Limb (tissue), 2 donors: Measurements from ENCODE around the gene NAP1L1.

Experiments used
- DNase-seq, 2 donors: peaks; one replicate each; pipeline ENCODE4 v3.0.0-alpha.2; 2016; ENCODE audit errors: extremely low spot score in 2 of 2

NAP1L1 gene

GRCh38 chr12:76022506-76022905, 62.0 kb downstream of the NAP1L1 start:
- DNase-seq: no peak

- DNase-seq: no peak
Observed at GRCh38 chr12:76020731-76021672, 63.5 kb downstream of the NAP1L1 start.

- DNase-seq: no peak
Observed at GRCh38 chr12:76020281-76020680, 64.2 kb downstream of the NAP1L1 start.

DNA sequence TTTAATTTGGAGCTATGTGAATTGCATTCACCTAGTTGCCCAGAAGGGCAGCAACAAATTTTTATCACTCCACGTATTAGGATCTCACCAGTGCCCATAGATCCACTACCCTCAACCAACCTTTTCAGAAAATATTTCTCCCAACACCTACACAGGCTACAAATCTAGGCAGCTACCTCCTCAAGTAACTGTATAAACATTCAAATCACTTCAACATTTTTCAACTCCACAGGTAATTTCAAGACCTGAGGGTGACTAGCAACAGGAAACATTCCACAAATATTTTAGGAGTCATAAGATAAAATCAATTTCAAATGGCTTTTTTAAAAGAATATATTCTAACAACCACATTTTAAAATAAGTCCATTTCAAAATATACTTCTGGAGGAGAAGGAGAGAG, 65.8 kb downstream of the NAP1L1 start:
- DNase-seq: no peak

DNA sequence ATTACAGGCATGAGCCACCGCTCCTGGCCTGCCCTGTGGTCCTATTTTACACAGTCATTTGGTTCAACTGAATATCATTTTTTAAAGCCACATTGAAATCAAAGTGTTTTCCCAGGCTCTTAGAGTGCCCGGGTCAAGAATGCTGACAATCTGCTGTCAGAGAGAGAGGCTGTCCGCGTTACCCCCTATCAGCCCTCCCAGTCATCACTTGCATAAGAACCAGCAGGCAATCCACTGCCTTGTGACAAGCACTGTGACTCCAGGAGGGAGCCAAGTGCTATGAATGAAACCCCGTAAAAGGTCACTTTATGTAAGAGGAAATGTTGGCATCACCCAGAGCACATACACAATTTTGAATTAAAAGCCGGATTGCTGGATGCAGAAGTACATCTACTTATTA, 66.4 kb downstream of the NAP1L1 start:
- DNase-seq: no peak

- DNase-seq: no peak
Observed at GRCh38 chr12:76014007-76014406, 70.5 kb downstream of the NAP1L1 start.

DNA sequence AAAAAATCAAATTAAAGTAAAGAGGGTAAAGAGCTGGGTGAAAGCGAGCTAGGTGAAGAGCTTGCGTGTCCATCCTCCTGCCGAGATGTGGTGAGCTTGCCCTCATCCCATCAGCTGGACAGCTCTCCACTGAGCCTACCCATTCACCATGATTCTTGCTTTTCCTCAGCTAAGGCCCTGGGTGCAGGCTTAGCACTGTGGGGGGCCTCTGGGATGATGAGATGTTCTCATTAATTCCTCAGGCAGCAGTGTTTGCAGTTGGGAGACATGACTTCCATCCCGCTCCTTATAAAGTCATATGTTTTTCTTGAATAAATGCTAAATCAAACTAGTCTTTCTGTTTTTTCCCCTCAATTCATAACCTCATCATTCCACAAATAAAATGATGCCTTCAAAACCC, 70.9 kb downstream of the NAP1L1 start:
- DNase-seq: no peak

DNA sequence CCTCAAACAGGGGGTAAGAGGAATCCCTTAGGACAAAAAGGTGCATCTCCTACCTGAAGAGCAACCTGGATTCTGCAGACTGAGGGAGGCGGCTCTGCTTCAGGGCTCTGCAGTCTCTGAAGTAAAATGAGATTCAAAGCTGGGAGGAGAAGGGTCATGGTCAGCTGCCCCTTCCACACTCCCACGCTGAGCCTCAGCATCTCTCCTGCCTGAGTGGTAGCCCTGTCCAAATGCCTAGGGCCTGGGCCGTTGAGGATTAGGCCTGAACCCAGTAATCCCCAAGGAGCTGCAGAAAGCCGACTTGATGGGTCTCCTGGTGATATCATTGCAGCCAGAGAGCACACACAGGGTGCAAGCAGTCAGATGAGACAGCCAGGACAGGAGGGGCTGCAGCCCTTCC, 71.8 kb downstream of the NAP1L1 start:
- no peak for DNase-seq

DNA sequence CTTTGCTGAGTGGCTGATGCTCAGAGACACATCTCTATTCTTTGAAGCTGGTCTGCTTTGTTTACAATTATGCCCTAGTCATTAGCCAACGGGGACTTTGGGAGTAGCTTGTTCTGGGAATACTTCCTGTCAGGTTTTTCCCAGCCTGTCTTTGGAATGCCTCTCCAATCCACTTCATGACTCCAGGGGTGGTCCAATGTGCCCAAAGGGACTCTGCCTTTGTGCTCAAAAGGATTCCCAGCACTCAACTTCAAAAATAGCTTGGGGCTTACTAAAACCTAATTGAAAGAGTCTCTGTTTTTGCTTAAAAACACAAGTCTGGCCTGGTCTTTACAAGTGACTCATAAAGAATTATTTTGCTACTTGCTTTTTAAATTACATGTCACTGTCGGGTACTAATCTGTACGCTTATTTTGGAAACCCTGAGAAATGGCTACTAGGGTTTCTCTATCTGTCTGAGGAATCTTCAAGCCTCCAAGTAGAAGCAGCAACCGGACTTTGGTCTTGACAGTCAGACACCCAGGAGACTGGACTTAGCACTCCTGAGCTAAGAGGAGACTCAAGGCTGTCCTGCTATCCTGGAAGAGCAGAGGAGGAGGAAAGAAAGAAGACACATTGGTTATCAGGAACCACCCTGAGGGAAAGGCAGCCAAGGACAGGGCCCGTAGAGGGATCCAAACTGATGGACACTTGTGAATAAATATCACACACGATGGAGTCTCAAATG, 73.6 kb downstream of the NAP1L1 start:
- DNase-seq: no peak

GRCh38 chr12:76008428-76008827, 76.1 kb downstream of the NAP1L1 start:
- no peak for DNase-seq

DNA sequence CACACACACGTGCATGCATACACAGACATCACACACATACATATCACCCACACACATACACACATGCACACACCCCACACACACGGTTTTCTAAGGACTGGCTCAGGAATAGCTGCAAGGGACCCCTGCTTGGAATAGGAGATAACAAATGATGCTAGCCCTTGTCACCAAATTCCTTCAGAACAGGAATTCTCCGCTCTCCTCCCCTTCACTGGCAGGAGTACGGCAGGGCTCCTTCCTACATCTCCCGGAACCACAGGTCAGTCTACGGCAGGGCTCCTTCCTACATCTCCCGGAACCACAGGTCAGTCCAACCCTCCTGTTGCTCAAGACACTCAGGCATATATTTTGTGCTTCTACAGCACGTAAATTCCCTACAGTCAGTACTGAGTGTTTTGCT, 76.8 kb downstream of the NAP1L1 start:
- no peak for DNase-seq

- DNase-seq: peak in 1 of 2 donors; percentile 38
Observed at GRCh38 chr12:76006028-76006925, 78.2 kb downstream of the NAP1L1 start.

DNA sequence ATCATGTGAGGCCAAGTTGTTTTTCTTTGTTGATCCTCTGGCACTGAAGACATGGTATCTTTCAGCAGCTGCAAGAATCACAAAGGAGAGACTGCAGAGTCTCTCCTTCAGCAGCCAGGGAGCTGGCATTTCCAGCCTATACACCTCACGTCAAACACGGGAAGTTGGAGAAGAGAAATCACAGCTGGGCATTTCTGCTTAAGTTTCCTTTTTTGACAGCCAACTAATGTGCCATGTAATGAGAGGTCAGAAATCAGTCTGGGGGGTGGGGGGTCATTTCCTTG, 81.2 kb downstream of the NAP1L1 start:
- no peak for DNase-seq

- no peak for DNase-seq
Observed at GRCh38 chr12:76002598-76003354, 81.7 kb downstream of the NAP1L1 start.

DNA sequence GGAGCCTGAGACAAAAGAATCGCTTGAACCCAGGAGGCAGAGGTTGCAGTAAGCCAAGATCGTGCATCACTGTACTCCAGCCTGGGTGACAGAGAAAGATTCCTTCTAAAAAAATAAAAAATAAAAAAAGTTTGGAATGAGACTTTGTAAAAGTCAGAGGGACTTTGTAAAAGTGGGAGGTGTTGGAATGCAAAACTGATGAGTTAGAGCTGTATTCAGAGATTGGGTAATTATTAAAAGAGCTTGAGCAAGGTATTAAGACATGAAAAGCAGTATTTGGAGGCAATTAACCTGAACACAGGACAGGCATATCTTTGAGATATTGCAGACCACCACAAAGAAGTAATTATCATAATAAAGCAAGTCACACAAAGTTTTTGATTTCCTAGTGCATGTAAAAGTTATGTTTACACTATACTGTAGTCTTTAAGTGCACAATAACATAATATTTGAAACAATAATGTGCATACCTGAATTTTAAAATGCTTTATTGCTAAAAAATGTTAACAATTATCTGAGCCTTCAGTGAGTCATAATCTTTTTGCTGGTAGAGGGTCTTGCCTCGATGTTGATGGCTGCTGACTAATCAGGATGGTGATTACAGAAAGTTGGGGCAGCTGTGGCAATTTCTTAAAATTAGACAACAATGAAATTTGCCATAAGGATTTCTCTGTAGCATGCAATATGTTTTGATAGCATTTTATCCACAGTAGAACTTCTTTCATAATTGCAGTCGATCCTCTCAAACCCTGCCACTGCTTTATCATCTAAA, 86.0 kb downstream of the NAP1L1 start:
- no peak for DNase-seq

- DNase-seq: no peak
Observed at GRCh38 chr12:75997658-75998057, 86.8 kb downstream of the NAP1L1 start.

GRCh38 chr12:75996861-75997447, 87.5 kb downstream of the NAP1L1 start:
- peak in 1 of 2 donors; percentile 30 for DNase-seq

GRCh38 chr12:75995691-75996090, 88.8 kb downstream of the NAP1L1 start:
- no peak for DNase-seq

- no peak for DNase-seq
Observed at GRCh38 chr12:75994069-75994740, 90.3 kb downstream of the NAP1L1 start.
